Measurements from ENCODE around the gene FMNL2. TPM values are rescaled to one million over a fixed set of nuclear protein-coding genes. Genes with fewer than 3 reads are reported as not detected.

FMNL2 gene
- total RNA-seq, 2 donors from 2014 or later = 1.1 to 2.7 TPM

DNA sequence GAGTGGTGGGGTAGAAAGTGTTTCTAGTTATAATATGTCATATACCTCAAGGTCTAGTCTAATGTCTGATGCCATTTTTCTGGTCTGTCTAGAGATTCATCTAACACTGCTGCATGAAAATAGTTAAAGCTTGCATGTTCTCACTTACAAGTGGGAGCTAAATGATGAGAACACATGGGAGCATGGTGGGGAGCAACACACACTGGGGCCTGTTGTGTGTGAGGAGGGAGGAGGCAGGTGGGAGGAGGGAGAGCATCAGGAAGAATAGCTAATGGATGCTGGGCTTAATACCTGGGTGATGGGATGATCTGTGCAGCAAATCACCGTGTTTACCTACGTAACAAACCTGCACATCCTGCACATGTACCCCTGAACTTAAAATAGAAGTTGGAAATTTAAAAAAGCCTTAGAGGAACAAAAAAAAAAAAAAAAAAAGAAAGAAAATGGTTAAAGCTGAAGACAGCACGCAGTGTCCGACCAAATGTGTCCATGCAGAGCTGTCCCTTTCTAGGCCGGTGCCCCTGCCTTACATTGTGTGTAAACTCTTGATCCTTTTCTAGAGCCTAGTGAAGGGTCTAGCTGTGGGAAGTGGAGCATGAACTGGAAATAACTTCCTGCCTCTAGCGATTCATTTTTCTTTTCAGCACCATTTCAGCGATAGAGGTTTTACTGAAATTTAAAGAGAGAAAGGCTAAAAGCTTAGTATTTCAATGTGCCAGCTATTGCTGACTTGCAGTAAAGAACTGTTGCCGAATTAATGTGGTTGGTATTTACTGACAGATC is 94.0 kb downstream of the FMNL2 start:
- Mint-ChIP-seq H3K27me3 (peaks cover 5% of the 10 kb centered on the region), H3K4me3 (no peak overlapping the region), H3K36me3 (ENCODE audit: low read depth) (no peaks in the 10 kb centered on the region), H3K4me1 (no peaks in the 10 kb centered on the region), H3K27ac (no peak overlapping the region), H3K9me3 (no peaks in the 10 kb centered on the region)
- no peak for ATAC-seq (replicated peaks)

DNA sequence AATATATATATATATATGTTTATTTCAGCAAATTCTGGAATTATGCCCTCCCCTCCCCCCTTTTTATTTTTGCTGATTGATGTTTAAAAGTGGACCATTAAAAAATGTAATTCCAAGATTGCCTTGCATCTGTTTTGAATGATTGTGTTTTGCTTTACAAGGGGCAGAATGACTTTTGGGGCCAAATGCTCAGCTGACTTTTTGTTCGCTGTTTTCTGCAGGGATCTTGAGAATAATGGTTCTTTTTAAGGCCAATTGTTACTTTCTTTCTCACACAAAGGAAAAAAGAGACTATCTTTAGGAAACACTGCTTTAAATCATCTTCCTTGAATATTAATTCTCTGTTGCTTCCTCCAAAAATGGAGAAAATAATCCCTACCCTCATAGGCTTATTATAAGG is 95.9 kb downstream of the FMNL2 start:
- ATAC-seq (replicated peaks) = no peak
- Mint-ChIP-seq H3K9me3 (no peaks in the 10 kb centered on the region), H3K36me3 (ENCODE audit: low read depth) (no peaks in the 10 kb centered on the region)

DNA sequence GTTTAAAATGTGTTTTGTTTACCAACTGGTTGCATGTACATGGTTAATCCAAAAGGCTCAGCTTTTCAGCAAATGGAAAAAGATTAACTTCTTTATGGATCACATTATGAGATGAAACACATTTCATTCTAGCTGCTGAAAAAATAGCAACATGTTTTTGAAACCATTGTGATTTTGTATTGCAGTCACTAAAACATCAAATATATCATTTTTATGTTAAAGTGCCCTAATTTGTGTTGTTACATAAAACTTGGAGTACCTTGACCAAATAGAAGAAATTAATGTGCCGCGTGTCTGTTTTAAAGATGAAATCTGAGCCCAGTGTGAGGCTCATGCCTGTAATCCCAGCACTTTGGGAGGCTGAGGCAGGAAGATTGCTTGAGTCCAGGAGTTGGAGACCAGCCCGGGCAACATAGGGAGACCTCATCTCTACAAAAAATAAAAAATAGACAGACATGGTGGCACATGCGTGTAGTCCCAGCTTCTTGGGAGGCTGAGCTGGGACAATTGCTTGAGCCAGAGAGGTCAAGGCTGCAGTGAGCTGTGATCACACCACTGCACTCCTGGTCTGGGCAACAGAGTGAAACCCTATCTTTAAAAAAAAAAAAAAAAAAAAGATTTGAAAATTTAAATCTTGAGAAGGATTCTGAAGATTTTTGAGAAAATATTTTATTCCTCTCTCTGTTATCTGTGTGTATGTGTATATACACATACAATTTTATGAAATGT is 96.6 kb downstream of the FMNL2 start:
- no peaks in the 10 kb centered on the region for H3K36me3 Mint-ChIP-seq (ENCODE audit: low read depth)
- no peaks in the 10 kb centered on the region for H3K4me1 Mint-ChIP-seq
- H3K27ac Mint-ChIP-seq = no peak overlapping the region
- no peaks in the 10 kb centered on the region for H3K9me3 Mint-ChIP-seq
- no peak overlapping the region for H3K4me3 Mint-ChIP-seq
- no peak for ATAC-seq (replicated peaks)
- H3K27me3 Mint-ChIP-seq = peaks cover 5% of the 10 kb centered on the region

More for the DNA sequence above, 95.9 kb downstream of the FMNL2 start:
- H3K27me3 Mint-ChIP-seq = peaks cover 5% of the 10 kb centered on the region
- no peak overlapping the region for H3K27ac Mint-ChIP-seq
- no peaks in the 10 kb centered on the region for H3K4me1 Mint-ChIP-seq
- H3K4me3 Mint-ChIP-seq = no peak overlapping the region

DNA sequence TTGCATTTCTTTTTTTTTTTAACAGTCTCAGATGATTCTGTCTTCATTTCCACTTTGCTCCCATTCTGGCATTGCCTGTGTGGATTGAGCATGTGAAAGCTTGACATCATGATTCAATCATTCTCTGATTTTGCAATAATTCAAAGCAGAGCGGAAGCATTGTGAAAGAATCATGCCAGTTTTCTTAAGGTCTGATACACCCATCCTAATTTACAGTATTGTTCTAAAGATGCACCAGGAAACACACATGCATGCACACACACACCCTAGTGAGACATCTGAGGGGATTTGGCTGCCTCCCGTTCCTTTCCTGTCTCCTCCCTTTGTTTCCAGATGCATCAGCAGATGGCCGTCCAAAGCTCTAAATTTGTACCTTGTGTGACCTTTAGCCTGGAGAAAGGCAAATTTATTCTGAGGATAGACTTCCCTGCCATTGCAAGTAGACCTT is 97.3 kb downstream of the FMNL2 start:
- no peak for ATAC-seq (replicated peaks)
- Mint-ChIP-seq H3K27ac (no peak overlapping the region), H3K4me1 (no peaks in the 10 kb centered on the region), H3K27me3 (peaks cover 5% of the 10 kb centered on the region), H3K9me3 (no peaks in the 10 kb centered on the region), H3K4me3 (no peak overlapping the region), H3K36me3 (ENCODE audit: low read depth) (no peaks in the 10 kb centered on the region)

DNA sequence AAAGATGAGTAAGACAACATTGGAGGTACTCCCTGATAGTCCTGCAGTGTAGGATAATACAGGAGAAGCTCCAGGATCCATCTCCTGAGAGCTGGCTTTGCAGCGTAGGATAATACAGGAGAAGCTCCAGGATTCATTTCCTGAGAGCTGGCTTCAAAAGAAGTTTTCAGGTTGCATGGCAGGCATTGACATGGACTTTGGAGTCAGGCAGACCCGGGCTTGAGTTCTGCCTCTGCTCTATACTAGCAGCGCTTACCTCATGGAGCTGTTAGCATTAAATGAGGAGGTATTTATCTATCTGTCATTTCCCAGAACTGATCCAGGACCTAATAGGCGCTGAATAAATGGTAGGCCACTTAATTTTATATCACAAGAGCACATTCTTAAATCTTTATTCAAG is 97.8 kb downstream of the FMNL2 start:
- H3K4me3 Mint-ChIP-seq = no peak overlapping the region
- peaks cover 5% of the 10 kb centered on the region for H3K27me3 Mint-ChIP-seq
- no peaks in the 10 kb centered on the region for H3K9me3 Mint-ChIP-seq
- ATAC-seq (replicated peaks) = no peak
- no peaks in the 10 kb centered on the region for H3K36me3 Mint-ChIP-seq (ENCODE audit: low read depth)
- no peaks in the 10 kb centered on the region for H3K4me1 Mint-ChIP-seq
- no peak overlapping the region for H3K27ac Mint-ChIP-seq

DNA sequence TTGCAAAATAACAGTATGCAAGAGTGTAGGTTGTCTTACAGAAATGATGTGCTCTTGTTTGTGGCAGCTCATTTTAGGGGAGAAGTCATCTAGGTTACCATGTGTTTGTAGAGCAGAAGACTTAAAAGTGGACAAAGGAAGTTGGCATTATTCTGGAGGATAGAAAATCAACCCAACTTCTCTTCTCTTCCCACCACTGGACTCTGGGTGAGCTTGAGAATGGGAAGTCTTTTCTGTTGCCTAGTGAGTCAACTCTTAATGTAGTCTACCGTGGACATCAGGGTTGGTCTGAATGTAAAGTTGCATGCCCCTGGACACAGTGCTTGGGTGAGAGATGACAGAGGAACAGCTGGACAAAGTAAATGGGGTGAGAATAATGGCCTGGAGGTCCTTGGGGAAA is 98.3 kb downstream of the FMNL2 start:
- Mint-ChIP-seq H3K4me3 (no peak overlapping the region), H3K27me3 (peaks cover 10% of the 10 kb centered on the region), H3K27ac (no peak overlapping the region), H3K4me1 (no peaks in the 10 kb centered on the region), H3K9me3 (no peaks in the 10 kb centered on the region), H3K36me3 (ENCODE audit: low read depth) (no peaks in the 10 kb centered on the region)
- no peak for ATAC-seq (replicated peaks)

DNA sequence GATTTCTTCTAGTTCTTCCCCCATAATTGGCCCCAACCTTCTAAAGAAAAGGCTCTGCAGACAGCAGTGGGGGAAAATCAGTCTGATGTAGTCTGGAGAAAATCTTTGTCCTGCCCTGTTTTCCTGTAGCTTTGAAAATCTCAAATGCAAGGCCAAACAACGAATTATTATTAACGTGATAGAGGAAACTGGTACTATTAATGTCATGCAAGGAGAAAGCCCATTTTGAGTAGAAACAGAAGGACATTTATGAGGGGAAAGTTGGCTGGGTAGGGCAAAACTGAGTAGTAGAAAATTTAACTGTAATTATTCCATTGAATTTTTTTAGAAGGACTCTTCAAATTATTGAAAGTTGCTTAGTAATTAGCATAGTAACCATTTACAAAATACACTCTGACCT is 98.8 kb downstream of the FMNL2 start:
- H3K4me1 Mint-ChIP-seq = no peaks in the 10 kb centered on the region
- ATAC-seq (replicated peaks) = no peak
- no peak overlapping the region for H3K27ac Mint-ChIP-seq
- no peak overlapping the region for H3K4me3 Mint-ChIP-seq
- no peaks in the 10 kb centered on the region for H3K36me3 Mint-ChIP-seq (ENCODE audit: low read depth)
- H3K27me3 Mint-ChIP-seq = peaks cover 7% of the 10 kb centered on the region
- H3K9me3 Mint-ChIP-seq = no peaks in the 10 kb centered on the region

DNA sequence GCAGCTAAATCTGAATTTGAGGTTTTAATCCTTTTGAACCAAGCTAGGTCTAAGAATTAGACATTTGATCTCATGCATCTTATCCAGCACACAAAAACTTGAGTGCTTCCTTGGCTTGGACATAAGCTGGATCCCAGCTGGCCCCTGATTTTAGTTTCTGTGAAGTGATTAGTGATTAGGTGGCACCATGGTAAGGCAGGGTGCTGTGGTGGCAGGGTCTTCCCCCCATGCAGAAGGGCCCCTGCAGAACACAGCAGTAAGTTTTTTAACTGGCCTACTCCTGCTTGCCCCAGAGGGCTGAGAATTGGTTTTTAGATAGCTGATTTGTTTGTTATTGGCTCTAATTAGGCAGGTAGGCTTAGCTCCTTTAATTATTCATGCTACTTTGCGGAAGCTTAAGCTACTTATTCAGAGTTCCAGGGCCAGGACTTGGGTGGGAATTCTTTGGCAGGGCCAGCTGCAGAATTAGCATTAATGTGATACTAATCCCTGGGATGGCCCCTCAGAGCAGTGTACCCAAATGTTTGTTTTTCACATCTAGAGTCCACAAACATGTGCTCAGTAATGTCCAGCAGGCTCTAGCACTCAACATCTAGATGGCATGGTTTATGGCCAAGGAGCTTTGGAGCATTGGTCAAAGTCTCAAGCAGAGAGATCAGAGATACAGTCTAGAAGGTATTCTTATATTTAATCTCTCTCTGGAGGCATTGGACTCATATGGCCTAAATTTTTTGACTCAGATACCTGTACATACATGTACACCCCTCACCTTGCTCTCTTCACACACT is 99.6 kb downstream of the FMNL2 start:
- Mint-ChIP-seq H3K36me3 (ENCODE audit: low read depth) (no peaks in the 10 kb centered on the region), H3K27ac (no peak overlapping the region), H3K27me3 (peaks cover 7% of the 10 kb centered on the region), H3K4me3 (no peak overlapping the region), H3K4me1 (no peaks in the 10 kb centered on the region), H3K9me3 (no peaks in the 10 kb centered on the region)
- ATAC-seq (replicated peaks) = no peak

DNA sequence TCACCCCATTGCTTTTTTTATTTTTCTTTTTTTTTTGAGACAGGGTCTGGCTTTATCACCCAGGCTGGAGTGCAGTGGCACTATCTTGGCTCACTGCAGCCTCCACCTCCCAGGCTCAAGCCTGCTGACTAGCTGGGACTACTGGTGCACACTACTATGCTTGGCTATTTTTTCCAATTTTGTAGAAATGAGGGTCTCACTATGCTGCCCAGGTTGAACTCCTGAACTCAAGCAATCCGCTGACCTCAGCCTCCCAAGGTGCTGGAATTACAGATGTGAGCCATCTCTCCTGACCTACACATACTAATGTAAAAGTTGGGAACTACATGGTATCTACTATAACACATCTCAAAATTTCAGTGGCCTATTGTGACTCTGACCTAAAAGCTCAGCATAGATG is 101.2 kb downstream of the FMNL2 start:
- no peak for ATAC-seq (replicated peaks)
- Mint-ChIP-seq H3K4me3 (no peak overlapping the region), H3K27ac (no peak overlapping the region), H3K36me3 (ENCODE audit: low read depth) (no peaks in the 10 kb centered on the region), H3K9me3 (no peaks in the 10 kb centered on the region), H3K4me1 (no peaks in the 10 kb centered on the region), H3K27me3 (peaks cover 16% of the 10 kb centered on the region)

DNA sequence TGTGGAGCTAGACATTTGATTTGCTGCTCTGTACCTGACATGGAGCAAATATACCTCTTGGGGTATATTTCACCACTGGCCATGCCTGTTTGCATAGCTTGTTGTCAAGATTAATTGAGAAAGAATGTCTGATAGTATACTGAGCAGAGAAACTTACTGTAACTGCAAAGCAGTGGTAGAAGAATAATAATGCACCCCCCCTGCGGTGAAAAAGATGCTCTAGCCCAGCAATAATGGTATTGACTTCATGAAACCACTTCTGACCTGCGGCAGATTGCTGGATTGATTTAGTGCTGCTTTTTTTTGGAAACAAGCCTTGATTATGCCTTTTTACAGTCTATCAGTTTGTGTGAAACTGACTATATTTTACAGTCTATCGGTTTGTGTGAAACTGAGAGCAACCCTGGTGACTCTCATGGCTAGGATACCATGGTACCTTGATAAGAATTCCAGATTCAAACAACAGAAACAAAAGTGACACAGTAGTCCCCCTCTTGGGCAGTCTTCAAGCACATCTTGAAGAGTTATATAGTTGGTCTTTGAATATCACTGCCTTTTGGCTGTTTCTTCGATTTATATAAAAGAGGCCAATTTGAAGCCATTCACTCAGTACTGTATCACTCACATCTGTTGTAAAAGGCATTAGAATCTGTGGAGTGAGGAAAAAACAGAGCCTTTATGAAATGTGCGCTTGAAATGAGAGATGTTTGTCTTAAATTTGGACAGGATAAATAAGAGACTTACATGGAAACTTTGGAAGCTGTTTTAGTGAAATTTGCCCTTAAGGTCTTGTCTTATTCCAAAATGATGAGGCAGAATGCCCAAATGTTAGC is 102.5 kb downstream of the FMNL2 start:
- H3K36me3 Mint-ChIP-seq (ENCODE audit: low read depth) = no peaks in the 10 kb centered on the region
- no peaks in the 10 kb centered on the region for H3K9me3 Mint-ChIP-seq
- H3K4me1 Mint-ChIP-seq = no peaks in the 10 kb centered on the region
- peaks cover 23% of the 10 kb centered on the region for H3K27me3 Mint-ChIP-seq
- no peak for ATAC-seq (replicated peaks)
- H3K4me3 Mint-ChIP-seq = no peak overlapping the region
- H3K27ac Mint-ChIP-seq = no peak overlapping the region

DNA sequence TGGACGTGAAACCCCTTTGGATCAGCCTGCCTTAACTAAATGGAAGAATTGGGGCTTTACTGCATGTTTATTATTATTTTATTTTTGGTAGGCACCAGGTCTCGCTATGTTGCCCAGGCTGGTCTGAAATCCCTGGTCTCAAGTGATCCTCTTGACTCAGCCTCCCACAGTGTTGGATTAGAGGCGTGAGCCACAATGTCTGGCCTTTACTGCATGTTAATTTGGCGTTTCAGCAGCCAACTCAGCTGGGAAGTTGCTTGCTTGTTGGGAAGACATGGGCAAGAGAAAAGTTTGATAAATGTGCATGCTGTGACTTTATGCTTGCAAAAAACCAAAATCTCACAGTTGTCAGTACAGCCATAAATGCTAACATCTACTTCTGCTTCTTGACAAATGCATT is 105.1 kb downstream of the FMNL2 start:
- no peak for ATAC-seq (replicated peaks)
- Mint-ChIP-seq H3K4me1 (peaks cover 4% of the 10 kb centered on the region), H3K36me3 (ENCODE audit: low read depth) (no peaks in the 10 kb centered on the region), H3K27ac (no peak overlapping the region), H3K4me3 (no peak overlapping the region), H3K27me3 (peaks cover 36% of the 10 kb centered on the region), H3K9me3 (peaks cover 3% of the 10 kb centered on the region)

DNA sequence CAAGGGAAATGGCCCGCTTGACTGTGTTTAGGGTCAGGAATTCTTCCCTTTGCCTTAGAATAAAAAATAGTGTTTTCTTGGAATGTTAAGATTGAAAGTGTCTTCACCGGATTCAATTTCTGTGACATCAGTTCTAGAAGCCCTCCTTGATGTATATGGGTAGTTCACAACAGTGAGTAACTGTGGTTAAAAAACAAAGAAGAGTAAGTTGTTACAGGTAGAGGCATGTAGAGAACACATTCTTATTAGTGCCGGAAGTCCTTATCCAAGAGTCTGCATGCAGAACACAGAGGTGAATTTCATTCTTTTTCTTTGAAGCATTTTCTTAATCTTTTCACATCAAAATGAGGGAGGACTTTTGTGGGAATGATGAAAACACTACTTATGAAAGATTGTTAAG is 105.5 kb downstream of the FMNL2 start:
- Mint-ChIP-seq H3K27ac (no peak overlapping the region), H3K4me1 (peaks cover 4% of the 10 kb centered on the region), H3K27me3 (peaks cover 36% of the 10 kb centered on the region), H3K36me3 (ENCODE audit: low read depth) (no peaks in the 10 kb centered on the region), H3K4me3 (no peak overlapping the region), H3K9me3 (peaks cover 3% of the 10 kb centered on the region)
- ATAC-seq (replicated peaks) = no peak

DNA sequence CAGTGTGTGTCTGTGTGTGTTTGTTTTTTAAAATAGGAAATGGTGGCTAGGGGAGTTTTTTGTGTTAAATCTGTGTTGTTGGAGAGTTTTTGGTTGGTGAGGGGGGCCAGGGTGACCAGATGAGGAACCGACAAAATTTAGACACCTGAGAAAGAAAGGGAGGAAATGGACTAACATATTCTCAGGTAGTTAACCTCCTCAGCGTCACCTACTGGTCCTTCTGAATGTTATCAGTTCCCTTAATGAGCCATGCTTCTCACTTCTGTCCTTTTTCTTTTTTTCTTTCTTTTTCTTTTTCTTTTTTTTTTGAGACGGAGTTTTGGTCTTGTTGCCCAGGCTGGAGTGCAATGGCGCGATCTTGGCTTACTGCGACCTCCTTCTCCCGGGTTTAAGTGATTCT is 107.0 kb downstream of the FMNL2 start:
- peaks cover 36% of the 10 kb centered on the region for H3K27me3 Mint-ChIP-seq
- H3K4me1 Mint-ChIP-seq = peaks cover 4% of the 10 kb centered on the region
- no peak for ATAC-seq (replicated peaks)
- no peaks in the 10 kb centered on the region for H3K36me3 Mint-ChIP-seq (ENCODE audit: low read depth)
- H3K9me3 Mint-ChIP-seq = peaks cover 3% of the 10 kb centered on the region
- H3K27ac Mint-ChIP-seq = no peak overlapping the region
- no peak overlapping the region for H3K4me3 Mint-ChIP-seq

DNA sequence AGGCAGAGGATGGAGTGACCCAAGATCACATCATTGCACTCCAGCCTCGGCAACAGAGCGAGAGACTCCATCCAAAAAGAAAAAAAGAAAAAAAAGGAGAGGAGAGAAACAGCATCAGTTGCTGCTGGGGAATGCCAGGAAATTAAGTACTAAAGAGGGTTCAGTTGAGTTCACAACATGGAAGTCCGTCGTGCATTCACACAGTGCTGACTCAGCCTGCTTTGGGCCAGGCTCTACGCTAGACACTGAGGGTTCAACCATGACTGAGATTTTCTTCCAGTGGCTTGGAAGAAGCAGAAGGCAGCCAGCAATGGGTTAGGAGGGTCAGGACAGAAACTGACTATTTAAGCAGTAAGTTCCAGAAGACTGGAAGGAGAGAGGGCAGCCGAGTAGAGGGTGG is 108.8 kb downstream of the FMNL2 start:
- H3K36me3 Mint-ChIP-seq (ENCODE audit: low read depth) = no peaks in the 10 kb centered on the region
- H3K4me1 Mint-ChIP-seq = peaks cover 4% of the 10 kb centered on the region

More for the DNA sequence above, 108.8 kb downstream of the FMNL2 start:
- Mint-ChIP-seq H3K9me3 (peaks cover 3% of the 10 kb centered on the region), H3K27ac (no peak overlapping the region), H3K4me3 (no peak overlapping the region), H3K27me3 (peaks cover 34% of the 10 kb centered on the region)
- ATAC-seq (replicated peaks) = no peak
